Trophoblast cell (in vitro differentiated cells and primary cell): ENCODE measurements around the gene SLC17A8.

Experiments
- DNase-seq, 2 donors: peaks; one replicate each; pipeline ENCODE4 v3.0.0-alpha.2; 2016
- H2AFZ ChIP-seq: 2 replicates; pipeline ENCODE4 v1.6.1; 2013; ENCODE audit warnings: low read length, moderate library complexity, mild to moderate bottlenecking; ENCODE audit not compliant: insufficient read depth, poor library complexity
- H2AK5ac ChIP-seq: 2 replicates; pipeline ENCODE4 v1.6.1; 2013; ENCODE audit warnings: mild to moderate bottlenecking, low read length
- H2BK120ac ChIP-seq: 2 replicates; pipeline ENCODE4 v1.6.1; 2013; ENCODE audit warnings: low read length, mild to moderate bottlenecking, moderate library complexity; ENCODE audit not compliant: insufficient read depth, poor library complexity
- H2BK12ac ChIP-seq: 2 replicates; pipeline ENCODE4 v1.6.1; 2013; ENCODE audit warnings: mild to moderate bottlenecking, low read length, moderate library complexity
- H2BK5ac ChIP-seq: 2 replicates; pipeline ENCODE4 v1.6.1; 2013; ENCODE audit warnings: low read length, low read depth, moderate library complexity, mild to moderate bottlenecking; ENCODE audit not compliant: poor library complexity
- H3K14ac ChIP-seq: 2 replicates; pipeline ENCODE4 v1.6.1; 2013; ENCODE audit warnings: mild to moderate bottlenecking, low read length
- H3K18ac ChIP-seq: 2 replicates; pipeline ENCODE4 v1.6.1; 2013; ENCODE audit warnings: mild to moderate bottlenecking, low read length
- H3K23ac ChIP-seq: 2 replicates; pipeline ENCODE4 v1.6.1; 2013; ENCODE audit warnings: low read length
- H3K27ac ChIP-seq: 2 replicates; pipeline ENCODE4 v1.5.1; 2013; ENCODE audit warnings: low read depth, mild to moderate bottlenecking, inconsistent platforms, low read length, moderate library complexity
- H3K27me3 ChIP-seq: 2 replicates; pipeline ENCODE4 v1.6.1; 2013; ENCODE audit warnings: inconsistent platforms, mild to moderate bottlenecking, low read length, moderate library complexity; ENCODE audit not compliant: insufficient read depth
- H3K36me3 ChIP-seq, 2 experiments: 1 replicate in 1 of 2; 2 replicates in 1 of 2; pipeline ENCODE4 v1.6.1; 2013; ENCODE audit warnings: low read length in 2 of 2, mild to moderate bottlenecking in 2 of 2, moderate library complexity in 1 of 2; ENCODE audit not compliant: insufficient read depth in 2 of 2, control insufficient read depth in 1 of 2
- H3K4ac ChIP-seq: 2 replicates; pipeline ENCODE4 v1.6.1; 2013; ENCODE audit warnings: low read depth, mild to moderate bottlenecking, low read length, moderate library complexity
- H3K4me1 ChIP-seq, 2 experiments: 1 replicate in 1 of 2; 2 replicates in 1 of 2; pipeline ENCODE4 v1.6.1; 2013; ENCODE audit warnings: low read length in 2 of 2, mild to moderate bottlenecking in 2 of 2, moderate library complexity in 1 of 2; ENCODE audit not compliant: insufficient read depth in 2 of 2, control insufficient read depth in 1 of 2
- H3K4me2 ChIP-seq: 2 replicates; pipeline ENCODE4 v1.6.1; 2013; ENCODE audit warnings: inconsistent platforms, mild to moderate bottlenecking, low read length, moderate library complexity
- H3K4me3 ChIP-seq: 2 replicates; pipeline ENCODE4 v1.5.1; 2013; ENCODE audit warnings: mild to moderate bottlenecking, low read depth, low read length, inconsistent platforms
- H3K79me1 ChIP-seq: one replicate; pipeline ENCODE4 v1.6.1; 2013; ENCODE audit warnings: low read length
- H3K79me2 ChIP-seq: 2 replicates; pipeline ENCODE4 v1.6.1; 2013; ENCODE audit warnings: low read length, mild to moderate bottlenecking; ENCODE audit not compliant: control insufficient read depth, insufficient read depth, poor library complexity
- H3K9ac ChIP-seq: 2 replicates; pipeline ENCODE4 v1.6.1; 2013; ENCODE audit warnings: mild to moderate bottlenecking, low read length
- H3K9me3 ChIP-seq: 2 replicates; pipeline ENCODE4 v1.6.1; 2013; ENCODE audit warnings: low read depth, mild to moderate bottlenecking, control low read depth, inconsistent platforms, low read length; ENCODE audit not compliant: insufficient read depth
- H4K12ac ChIP-seq: 2 replicates; pipeline ENCODE4 v1.6.1; 2013; ENCODE audit warnings: low read depth, mild to moderate bottlenecking, low read length, moderate library complexity
- H4K8ac ChIP-seq: 2 replicates; pipeline ENCODE4 v1.6.1; 2013; ENCODE audit warnings: low read depth, mild to moderate bottlenecking, low read length, moderate library complexity
- H4K91ac ChIP-seq: one replicate; pipeline ENCODE4 v1.6.1; 2013; ENCODE audit warnings: low read depth, mild to moderate bottlenecking, low read length, moderate library complexity
- WGBS: extraction: QIAGEN DNeasy Blood & Tissue Kit; methylation state at CpG from one replicate; pipeline ENCODE4 v1.1.7; 2013; ENCODE audit warnings: missing lambda C conversion rate; ENCODE audit not compliant: insufficient read length, insufficient coverage; ENCODE audit errors: extremely low coverage; 5-methylcytosine and 5-hydroxymethylcytosine counted together

The SLC17A8 gene

GRCh38 chr12:100401660-100402059 is 44.8 kb downstream of the SLC17A8 start:
- Histone ChIP-seq H4K12ac (no peak overlapping the region), H3K14ac (no peak overlapping the region), H3K9me3 (no peaks in the 10 kb centered on the region), H3K4me3 (no peak overlapping the region), H2AFZ (no peak overlapping the region), H3K27ac (no peak overlapping the region), H3K23ac (no peak overlapping the region), H2AK5ac (no peak overlapping the region), H3K79me1 (peaks cover 10% of the 10 kb centered on the region), H3K4me2 (no peak overlapping the region), H2BK12ac (peak overlapping the region; percentile 91), H2BK5ac (peak overlapping the region; percentile 57), H4K91ac (peak overlapping the region; percentile 86), H3K79me2 (no peaks in the 10 kb centered on the region), H3K18ac (no peak overlapping the region), H3K9ac (no peak overlapping the region), H3K27me3 (no peaks in the 10 kb centered on the region), H2BK120ac (peak overlapping the region; percentile 71), H3K4ac (no peak overlapping the region), H3K36me3 (no peaks in the 10 kb centered on the region), H4K8ac (no peak overlapping the region), H3K4me1 (peaks cover 8 to 13% of the 10 kb centered on the region in 2 experiments)
- DNase-seq: peak in 1 of 2 donors; percentile 67

DNA sequence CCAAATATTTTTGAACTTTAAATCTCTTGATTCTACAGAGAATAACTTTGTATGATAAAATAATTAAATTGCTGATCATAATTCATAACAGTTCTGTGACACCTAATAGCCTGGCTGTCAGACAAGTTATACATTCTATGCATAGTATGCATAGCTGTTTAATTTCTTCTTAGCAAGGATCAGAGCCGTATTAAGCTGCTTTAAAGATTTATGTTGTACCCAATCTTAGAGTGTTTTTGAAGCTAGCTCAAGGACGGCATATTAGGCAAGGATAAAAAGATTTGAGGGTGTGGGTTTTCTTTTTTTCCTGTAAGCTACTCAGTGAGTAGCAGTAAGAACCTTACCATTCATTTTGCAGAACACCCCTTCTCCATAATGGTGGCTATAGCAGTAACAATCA is 45.9 kb downstream of the SLC17A8 start:
- Histone ChIP-seq H2BK5ac (no peak overlapping the region), H3K36me3 (no peaks in the 10 kb centered on the region), H2BK120ac (no peak overlapping the region), H3K4me3 (no peak overlapping the region), H3K79me2 (no peaks in the 10 kb centered on the region), H4K91ac (peak overlapping the region; percentile 11), H3K14ac (no peak overlapping the region), H3K18ac (no peak overlapping the region), H2AFZ (no peak overlapping the region), H3K4me2 (no peak overlapping the region), H2AK5ac (no peak overlapping the region), H4K12ac (no peak overlapping the region), H3K4ac (no peak overlapping the region), H3K27me3 (no peaks in the 10 kb centered on the region), H3K79me1 (peaks cover 10% of the 10 kb centered on the region), H3K9me3 (no peaks in the 10 kb centered on the region), H2BK12ac (no peak overlapping the region), H3K23ac (no peak overlapping the region), H4K8ac (no peak overlapping the region), H3K9ac (no peak overlapping the region), H3K27ac (no peak overlapping the region), H3K4me1 (peaks cover 8 to 13% of the 10 kb centered on the region in 2 experiments)
- WGBS: no CpG with 5 or more reads among the region's 2 CpGs
- DNase-seq: no peak

DNA sequence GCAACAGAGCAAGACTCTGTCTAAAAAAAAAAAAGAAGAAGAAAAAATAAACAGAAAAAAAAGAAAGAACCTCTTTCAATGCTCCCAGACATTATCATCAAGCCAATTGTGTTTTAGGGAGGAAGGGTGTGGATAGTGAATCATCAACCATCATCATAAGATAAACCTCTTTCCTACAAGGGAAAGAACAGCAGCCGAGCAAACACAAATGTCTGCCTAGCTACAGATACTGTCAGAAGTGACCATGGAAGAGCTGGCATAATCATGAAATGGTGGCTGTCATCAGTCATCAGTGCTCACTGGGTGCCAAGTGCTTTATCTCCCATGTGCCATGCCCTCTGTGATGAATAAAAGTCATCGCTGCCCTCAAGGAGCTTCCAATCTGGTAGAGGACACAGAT is 46.6 kb downstream of the SLC17A8 start:
- Histone ChIP-seq H3K79me1 (peaks cover 10% of the 10 kb centered on the region), H4K12ac (no peak overlapping the region), H3K27ac (no peak overlapping the region), H3K9ac (no peak overlapping the region), H3K4ac (no peak overlapping the region), H2BK120ac (no peak overlapping the region), H3K14ac (no peak overlapping the region), H3K4me3 (no peak overlapping the region), H3K4me1 (peaks cover 8 to 13% of the 10 kb centered on the region in 2 experiments), H2BK5ac (no peak overlapping the region), H3K4me2 (no peak overlapping the region), H4K8ac (no peak overlapping the region), H2AFZ (no peak overlapping the region), H3K27me3 (no peaks in the 10 kb centered on the region), H3K79me2 (no peaks in the 10 kb centered on the region), H3K9me3 (no peaks in the 10 kb centered on the region), H3K18ac (no peak overlapping the region), H3K23ac (no peak overlapping the region), H2BK12ac (no peak overlapping the region), H3K36me3 (no peaks in the 10 kb centered on the region), H4K91ac (no peak overlapping the region), H2AK5ac (no peak overlapping the region)
- WGBS: no CpG with 5 or more reads among the region's 2 CpGs
- DNase-seq: no peak

GRCh38 chr12:100404769-100405407 is 48.0 kb downstream of the SLC17A8 start:
- Histone ChIP-seq H2BK5ac (no peak overlapping the region), H4K12ac (no peak overlapping the region), H4K8ac (no peak overlapping the region), H3K4ac (no peak overlapping the region), H2BK12ac (no peak overlapping the region), H3K23ac (no peak overlapping the region), H3K27ac (no peak overlapping the region), H2BK120ac (no peak overlapping the region), H3K9me3 (no peaks in the 10 kb centered on the region), H3K4me1 (peaks cover 8 to 9% of the 10 kb centered on the region in 2 experiments), H3K14ac (no peak overlapping the region), H4K91ac (no peak overlapping the region), H3K79me1 (peaks cover 6% of the 10 kb centered on the region), H3K18ac (no peak overlapping the region), H2AK5ac (no peak overlapping the region), H3K4me3 (no peak overlapping the region), H3K9ac (no peak overlapping the region), H3K27me3 (no peaks in the 10 kb centered on the region), H3K4me2 (no peak overlapping the region), H2AFZ (no peak overlapping the region), H3K36me3 (no peaks in the 10 kb centered on the region), H3K79me2 (no peaks in the 10 kb centered on the region)
- DNase-seq: peak; percentile 78 to 93
- WGBS: no CpG with 5 or more reads among the region's 10 CpGs
